ENCODE measurements around the gene RBPJ. TPM values are rescaled to one million over a fixed set of nuclear protein-coding genes. Genes with fewer than 3 reads are reported as not detected.
"Not testable (repeated sequence)": the region's sequence is repeated elsewhere in the genome, so short reads cannot be mapped to it uniquely, and the experiment has no call there.

Gene RBPJ
- total RNA-seq, 2 donors from 2014 or later = 179 to 212 TPM

GRCh38 chr4:26380740-26381139 lies 59.9 kb downstream of the RBPJ start:
- no peak overlapping the region for H3K27ac Mint-ChIP-seq
- H3K4me1 Mint-ChIP-seq (ENCODE audit: low read depth in 2 of 2) = peaks cover 25 to 35% of the 10 kb centered on the region in 2 donors
- ATAC-seq (no peak), DNase-seq (ENCODE audit: low spot score) (no peak)
- peaks cover 11% of the 10 kb centered on the region for H3K36me3 Mint-ChIP-seq
- H3K4me3 Mint-ChIP-seq = no peak overlapping the region
- peaks cover 8 to 12% of the 10 kb centered on the region in 2 donors for H3K27me3 Mint-ChIP-seq
- no peaks in the 10 kb centered on the region for H3K9me3 Mint-ChIP-seq

- DNase-seq (ENCODE audit: low spot score) (no peak), ATAC-seq (no peak)
- Mint-ChIP-seq H3K9me3 (no peaks in the 10 kb centered on the region), H3K27me3 (peaks cover 0 to 3% of the 10 kb centered on the region in 2 donors), H3K36me3 (peaks cover 25% of the 10 kb centered on the region), H3K4me3 (peak overlapping the region; percentile 57), H3K4me1 (ENCODE audit: low read depth in 2 of 2) (peaks cover 18 to 23% of the 10 kb centered on the region in 2 donors), H3K27ac (peak overlapping the region in 1 of 2 donors; percentile 35)
Observed at GRCh38 chr4:26384380-26385057, 63.7 kb downstream of the RBPJ start.

GRCh38 chr4:26385690-26386089 lies 64.9 kb downstream of the RBPJ start:
- H3K27ac Mint-ChIP-seq = no peak overlapping the region
- no peaks in the 10 kb centered on the region for H3K9me3 Mint-ChIP-seq
- no peak for ATAC-seq
- H3K36me3 Mint-ChIP-seq = peaks cover 30% of the 10 kb centered on the region
- DNase-seq (ENCODE audit: low spot score) = no peak
- H3K4me3 Mint-ChIP-seq = no peak overlapping the region
- H3K27me3 Mint-ChIP-seq = peaks cover 0 to 3% of the 10 kb centered on the region in 2 donors
- peaks cover 18 to 21% of the 10 kb centered on the region in 2 donors for H3K4me1 Mint-ChIP-seq (ENCODE audit: low read depth in 2 of 2)

- Mint-ChIP-seq H3K36me3 (peaks cover 30% of the 10 kb centered on the region), H3K4me3 (no peak overlapping the region), H3K9me3 (no peaks in the 10 kb centered on the region), H3K27ac (no peak overlapping the region), H3K4me1 (ENCODE audit: low read depth in 2 of 2) (peaks cover 16 to 21% of the 10 kb centered on the region in 2 donors), H3K27me3 (no peaks in the 10 kb centered on the region)
- no peak for DNase-seq (ENCODE audit: low spot score)
- no peak for ATAC-seq
Observed at GRCh38 chr4:26386386-26386785, 65.6 kb downstream of the RBPJ start.

GRCh38 chr4:26388671-26389070 lies 67.9 kb downstream of the RBPJ start:
- Mint-ChIP-seq H3K27me3 (no peaks in the 10 kb centered on the region), H3K36me3 (peaks cover 30% of the 10 kb centered on the region), H3K9me3 (no peaks in the 10 kb centered on the region), H3K4me3 (no peak overlapping the region), H3K27ac (no peak overlapping the region), H3K4me1 (ENCODE audit: low read depth in 2 of 2) (peaks cover 15 to 17% of the 10 kb centered on the region in 2 donors)
- ATAC-seq (no peak), DNase-seq (ENCODE audit: low spot score) (no peak)

- peaks cover 7% of the 10 kb centered on the region for H3K36me3 Mint-ChIP-seq
- no peak overlapping the region for H3K4me3 Mint-ChIP-seq
- ATAC-seq = no peak
- no peaks in the 10 kb centered on the region for H3K27me3 Mint-ChIP-seq
- H3K4me1 Mint-ChIP-seq (ENCODE audit: low read depth in 2 of 2) = peaks cover 9 to 12% of the 10 kb centered on the region in 2 donors
- H3K27ac Mint-ChIP-seq = no peak overlapping the region
- no peak for DNase-seq (ENCODE audit: low spot score)
- H3K9me3 Mint-ChIP-seq = no peaks in the 10 kb centered on the region
Observed at GRCh38 chr4:26397086-26397485, 76.3 kb downstream of the RBPJ start.

- peaks cover 7% of the 10 kb centered on the region for H3K36me3 Mint-ChIP-seq
- H3K4me1 Mint-ChIP-seq (ENCODE audit: low read depth in 2 of 2) = peaks cover 28 to 31% of the 10 kb centered on the region in 2 donors
- no peaks in the 10 kb centered on the region for H3K9me3 Mint-ChIP-seq
- DNase-seq (ENCODE audit: low spot score) (no peak), ATAC-seq (no peak)
- H3K27ac Mint-ChIP-seq = no peak overlapping the region
- no peaks in the 10 kb centered on the region for H3K27me3 Mint-ChIP-seq
- no peak overlapping the region for H3K4me3 Mint-ChIP-seq
Observed at GRCh38 chr4:26400132-26400531, 79.3 kb downstream of the RBPJ start.

- H3K27me3 Mint-ChIP-seq; ATAC-seq; DNase-seq (ENCODE audit: low spot score); H3K9me3 Mint-ChIP-seq; H3K27ac Mint-ChIP-seq; H3K4me3 Mint-ChIP-seq: not testable (repeated sequence)
- Mint-ChIP-seq H3K36me3 (peaks cover 12% of the 10 kb centered on the region), H3K4me1 (ENCODE audit: low read depth in 2 of 2) (peaks cover 25 to 27% of the 10 kb centered on the region in 2 donors)
Observed at GRCh38 chr4:26402017-26402416, 81.2 kb downstream of the RBPJ start.

- no peak for DNase-seq (ENCODE audit: low spot score)
- no peak overlapping the region for H3K27ac Mint-ChIP-seq
- no peaks in the 10 kb centered on the region for H3K27me3 Mint-ChIP-seq
- H3K36me3 Mint-ChIP-seq = peaks cover 16% of the 10 kb centered on the region
- ATAC-seq = no peak
- no peak overlapping the region for H3K4me3 Mint-ChIP-seq
- H3K4me1 Mint-ChIP-seq (ENCODE audit: low read depth in 2 of 2) = peaks cover 26 to 27% of the 10 kb centered on the region in 2 donors
- peaks cover 7% of the 10 kb centered on the region for H3K9me3 Mint-ChIP-seq
Observed at GRCh38 chr4:26402458-26402857, 81.6 kb downstream of the RBPJ start.

- peaks cover 27% of the 10 kb centered on the region in 2 donors for H3K4me1 Mint-ChIP-seq (ENCODE audit: low read depth in 2 of 2)
- peaks cover 18% of the 10 kb centered on the region for H3K36me3 Mint-ChIP-seq
- no peak for ATAC-seq
- peaks cover 7% of the 10 kb centered on the region for H3K9me3 Mint-ChIP-seq
- H3K27ac Mint-ChIP-seq = no peak overlapping the region
- H3K27me3 Mint-ChIP-seq = no peaks in the 10 kb centered on the region
- peak; percentile 58 for DNase-seq (ENCODE audit: low spot score)
- no peak overlapping the region for H3K4me3 Mint-ChIP-seq
Observed at GRCh38 chr4:26404743-26405206, 84.0 kb downstream of the RBPJ start.

- H3K4me1 Mint-ChIP-seq (ENCODE audit: low read depth in 2 of 2) = peaks cover 27 to 30% of the 10 kb centered on the region in 2 donors
- peak overlapping the region in 1 of 2 donors; percentile 43 for H3K27ac Mint-ChIP-seq
- no peak overlapping the region for H3K4me3 Mint-ChIP-seq
- ATAC-seq (no peak), DNase-seq (ENCODE audit: low spot score) (no peak)
- H3K36me3 Mint-ChIP-seq = peaks cover 18% of the 10 kb centered on the region
- H3K27me3 Mint-ChIP-seq = no peaks in the 10 kb centered on the region
- H3K9me3 Mint-ChIP-seq = peaks cover 7% of the 10 kb centered on the region
Observed at GRCh38 chr4:26406346-26406975, 85.6 kb downstream of the RBPJ start.

- ATAC-seq (no peak), DNase-seq (ENCODE audit: low spot score) (no peak)
- Mint-ChIP-seq H3K27ac (peak overlapping the region in 1 of 2 donors; percentile 31), H3K27me3 (no peaks in the 10 kb centered on the region), H3K4me1 (ENCODE audit: low read depth in 2 of 2) (peaks cover 23 to 26% of the 10 kb centered on the region in 2 donors), H3K9me3 (peaks cover 7% of the 10 kb centered on the region), H3K4me3 (no peak overlapping the region), H3K36me3 (peaks cover 18% of the 10 kb centered on the region)
Observed at GRCh38 chr4:26407476-26407875, 86.7 kb downstream of the RBPJ start.

- no peak overlapping the region for H3K4me3 Mint-ChIP-seq
- no peak overlapping the region for H3K27ac Mint-ChIP-seq
- H3K27me3 Mint-ChIP-seq = no peaks in the 10 kb centered on the region
- H3K4me1 Mint-ChIP-seq (ENCODE audit: low read depth in 2 of 2) = peaks cover 6 to 11% of the 10 kb centered on the region in 2 donors
- ATAC-seq (no peak), DNase-seq (ENCODE audit: low spot score) (no peak)
- H3K9me3 Mint-ChIP-seq = peaks cover 7% of the 10 kb centered on the region
- peaks cover 24% of the 10 kb centered on the region for H3K36me3 Mint-ChIP-seq
Observed at GRCh38 chr4:26410385-26411293, 89.8 kb downstream of the RBPJ start.

Data from natural killer cell treated with Interleukin-12 subunit alpha and Interleukin-12 subunit beta and Interleukin-15 and Interleukin-18, amount 100 ng/mL, for 72 hours (primary cell).